Stimulated activated CD8-positive, alpha-beta memory T cell treated with anti-CD3 and anti-CD28 coated beads, Interleukin-15, amount 100 ng/mL, for 4 hours (primary cell): ENCODE measurements around the gene TCF7L2.

Experiments used
- DNase-seq, 2 donors: peaks; one replicate each; pipeline ENCODE4 v3.0.0-alpha.2; 2020; ENCODE audit warnings: low read depth in 2 of 2

The TCF7L2 gene

DNA sequence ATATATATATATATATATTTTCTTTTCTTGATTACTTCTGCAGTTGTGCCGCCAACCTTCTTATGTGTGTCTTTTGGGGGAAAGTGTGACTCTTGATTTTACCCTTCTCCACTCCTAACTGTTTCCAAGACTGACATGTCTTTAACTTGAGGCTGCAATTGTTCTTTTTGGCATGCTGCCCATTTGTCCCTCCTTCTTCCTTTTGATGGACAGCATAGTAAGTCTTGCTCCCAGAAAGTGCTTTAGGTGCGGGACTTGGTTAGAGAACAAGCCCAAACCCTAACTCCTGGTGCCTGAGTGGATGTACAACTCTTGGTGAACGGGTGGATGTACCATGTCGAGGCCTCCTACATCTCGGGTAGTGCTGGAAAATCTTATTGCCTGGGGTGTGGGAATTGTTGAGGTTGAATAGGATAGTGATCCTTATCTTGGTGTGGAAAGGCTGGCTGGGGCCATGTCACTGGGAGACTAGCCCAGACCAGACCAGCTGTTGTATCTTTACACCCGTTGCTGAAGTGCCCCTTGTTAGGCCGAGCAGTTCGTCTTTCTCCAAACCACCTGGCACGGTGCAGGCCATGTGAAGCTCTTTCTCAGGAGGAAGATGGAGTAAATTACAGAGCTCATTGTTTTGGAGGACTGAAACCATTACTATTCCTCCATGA is 16.3 kb downstream of the TCF7L2 start:
- no peak for DNase-seq

DNA sequence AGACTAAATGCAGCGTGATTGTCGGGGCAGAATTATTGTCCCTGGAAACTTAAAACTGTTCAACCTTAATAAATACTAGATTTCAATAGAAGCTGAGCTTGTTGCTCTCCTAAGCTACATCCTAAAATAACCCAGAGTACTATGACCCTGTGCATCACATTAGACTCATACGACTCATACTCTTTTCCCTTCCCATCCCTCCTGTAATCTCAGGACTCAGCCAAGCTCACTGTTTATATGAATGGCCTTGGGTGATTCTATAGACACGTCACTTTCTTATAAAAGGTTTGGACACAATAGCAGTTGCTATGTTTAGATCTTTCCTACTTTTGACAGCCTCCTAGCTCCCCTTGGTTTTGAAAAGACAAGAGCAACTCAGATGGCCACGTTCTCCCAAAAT is 17.2 kb downstream of the TCF7L2 start:
- no peak for DNase-seq

DNA sequence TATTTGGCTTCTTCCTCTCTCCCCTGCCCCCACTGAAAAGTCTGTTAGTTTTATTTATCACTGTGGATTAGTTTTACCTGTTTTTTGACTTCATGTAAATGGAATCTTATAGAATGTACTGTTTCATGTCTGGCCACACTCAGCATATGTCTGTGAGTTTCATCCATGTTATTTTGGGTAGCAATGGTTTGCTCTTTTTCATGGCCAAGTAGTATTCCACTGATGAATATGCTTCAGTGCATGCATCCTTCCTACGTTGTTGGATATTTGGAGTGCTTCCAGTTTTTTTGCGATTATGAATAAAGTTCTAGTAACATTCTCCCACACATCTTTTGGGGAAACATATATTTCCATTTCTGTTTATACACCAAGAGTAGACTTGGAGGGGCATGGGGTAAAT is 19.1 kb downstream of the TCF7L2 start:
- no peak for DNase-seq

DNA sequence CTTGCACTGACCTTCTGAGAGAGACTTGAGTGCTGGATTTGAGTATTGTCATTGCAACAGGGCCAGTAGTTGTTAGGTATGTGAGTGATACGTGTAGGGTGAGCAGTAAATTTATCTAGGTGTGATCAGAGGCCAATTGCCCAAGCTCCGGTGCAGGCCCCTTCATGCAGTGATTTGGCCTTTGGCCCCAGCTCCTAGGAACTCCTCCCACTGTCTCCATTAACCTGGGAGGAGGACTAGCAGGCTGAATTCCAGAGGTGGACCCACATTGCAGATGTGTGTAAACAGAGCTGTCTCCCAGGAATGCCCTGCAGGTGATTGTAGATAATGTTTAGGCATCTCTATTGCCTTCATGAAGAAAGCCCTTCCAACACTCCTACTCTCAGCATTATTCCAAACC is 19.5 kb downstream of the TCF7L2 start:
- no peak for DNase-seq

DNA sequence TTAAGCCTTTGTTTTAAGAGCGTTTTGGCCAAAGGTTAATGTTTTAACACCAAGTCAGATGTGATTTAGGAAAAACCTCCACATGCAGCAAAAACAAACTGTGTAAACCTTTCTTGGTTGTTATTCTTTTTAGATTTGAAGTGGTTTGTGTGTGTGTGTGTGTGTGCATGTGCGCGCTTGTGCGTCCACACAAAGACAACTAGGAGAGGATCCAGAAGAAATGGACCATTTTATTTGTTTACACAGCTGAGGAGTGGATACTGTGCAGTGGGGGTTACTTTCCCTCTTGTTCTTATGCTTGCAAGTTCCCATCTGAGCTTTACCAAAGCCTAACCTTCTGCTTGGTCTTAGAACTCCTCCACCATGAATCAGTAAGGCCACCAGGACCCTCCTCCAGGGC is 20.0 kb downstream of the TCF7L2 start:
- no peak for DNase-seq

DNA sequence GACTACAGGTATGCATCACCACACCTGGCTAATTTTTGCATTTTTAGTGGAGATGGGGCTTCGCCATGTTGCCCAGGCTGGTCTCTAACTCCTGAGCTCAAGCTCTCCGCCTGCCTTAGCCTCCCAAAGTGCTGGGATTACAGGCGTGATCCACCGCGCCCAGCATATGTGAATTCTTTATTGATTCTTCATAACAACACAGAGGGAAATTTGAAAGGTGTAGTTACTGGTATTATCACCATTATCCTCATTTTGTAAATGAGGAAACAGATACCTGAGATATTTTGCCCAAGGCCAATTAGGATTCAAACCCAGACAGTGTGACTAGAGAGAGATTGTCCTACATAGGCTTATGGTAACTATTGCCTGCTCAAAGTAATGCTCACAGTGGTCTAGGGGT is 22.6 kb downstream of the TCF7L2 start:
- DNase-seq = no peak

DNA sequence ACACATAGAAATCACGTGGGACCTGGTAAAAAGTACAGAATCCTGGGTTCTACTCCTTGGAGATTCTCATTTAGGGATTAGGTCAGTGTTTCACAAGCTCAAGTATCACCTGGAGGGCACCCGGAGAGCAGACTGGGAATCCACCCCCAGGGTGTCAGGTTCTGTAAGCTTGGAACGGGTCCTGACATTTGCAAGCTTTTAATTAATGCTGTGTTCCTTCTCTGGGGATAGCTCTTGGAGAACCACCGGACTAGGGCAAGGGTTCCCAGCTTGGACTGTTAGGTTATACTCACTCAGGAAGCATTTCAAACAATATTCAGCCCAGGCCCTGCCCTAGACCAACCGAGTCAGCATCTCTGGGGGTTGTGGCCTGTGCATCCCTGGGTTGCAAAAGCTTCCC is 23.0 kb downstream of the TCF7L2 start:
- DNase-seq = no peak

DNA sequence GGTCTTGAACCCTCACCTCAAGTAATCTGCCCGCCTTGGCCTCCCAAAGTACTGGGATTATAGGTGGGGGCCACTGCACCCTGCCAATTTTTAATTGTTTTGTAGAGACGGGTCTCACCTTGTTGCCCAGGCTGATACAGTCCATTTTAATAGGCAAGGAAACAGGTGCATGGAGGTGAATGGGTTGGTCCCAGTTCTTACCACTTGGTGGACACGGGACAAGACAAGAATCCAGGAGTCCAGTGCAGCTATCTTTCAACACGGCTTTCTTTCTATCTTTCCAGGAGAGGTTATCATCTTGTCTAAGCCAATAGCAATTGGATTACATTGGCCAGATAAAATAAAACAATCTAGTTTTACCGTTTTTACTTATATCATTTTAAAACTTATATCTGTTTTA is 23.8 kb downstream of the TCF7L2 start:
- DNase-seq = no peak

DNA sequence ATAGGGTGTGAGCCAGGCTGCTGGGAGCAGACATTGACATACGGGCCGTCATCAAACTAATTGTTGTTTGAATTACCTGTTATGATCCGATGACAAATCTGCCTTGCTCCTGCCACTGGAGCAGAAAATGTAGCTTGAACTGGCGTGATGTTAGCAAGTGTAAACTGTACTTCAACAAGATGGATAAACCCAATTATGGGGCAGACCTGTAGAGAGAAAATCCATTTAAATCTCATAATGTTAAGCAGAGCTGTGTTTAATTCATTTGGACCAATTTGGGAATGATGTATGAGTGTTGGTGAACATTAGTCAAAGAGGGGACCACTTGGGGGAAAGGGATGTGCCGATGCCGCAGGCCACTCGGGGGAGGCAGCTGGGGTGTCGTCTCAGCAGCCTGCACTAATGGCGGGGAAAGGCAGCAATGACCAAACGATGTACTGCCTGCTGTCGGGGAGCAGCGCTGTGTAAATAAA is 27.4 kb downstream of the TCF7L2 start:
- DNase-seq = no peak

DNA sequence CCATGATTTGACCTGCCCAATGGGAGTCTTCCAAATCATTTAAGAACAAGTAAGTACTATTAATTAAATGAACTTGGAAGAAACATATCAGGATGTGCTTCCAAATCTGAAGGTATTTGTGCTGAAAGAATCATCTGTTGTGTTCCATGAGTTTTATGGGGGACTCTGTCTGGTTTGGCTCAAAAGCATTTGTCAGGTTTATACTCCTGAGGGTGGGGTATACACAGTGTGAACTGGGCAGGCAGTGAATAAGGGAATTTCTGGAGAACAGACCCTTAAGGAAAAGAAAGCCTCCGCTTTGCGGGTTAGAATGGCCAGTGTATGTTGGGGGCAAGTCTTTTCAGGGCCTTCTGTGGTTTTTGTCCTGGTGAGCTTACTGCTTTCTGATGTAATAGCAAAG is 29.9 kb downstream of the TCF7L2 start:
- no peak for DNase-seq

DNA sequence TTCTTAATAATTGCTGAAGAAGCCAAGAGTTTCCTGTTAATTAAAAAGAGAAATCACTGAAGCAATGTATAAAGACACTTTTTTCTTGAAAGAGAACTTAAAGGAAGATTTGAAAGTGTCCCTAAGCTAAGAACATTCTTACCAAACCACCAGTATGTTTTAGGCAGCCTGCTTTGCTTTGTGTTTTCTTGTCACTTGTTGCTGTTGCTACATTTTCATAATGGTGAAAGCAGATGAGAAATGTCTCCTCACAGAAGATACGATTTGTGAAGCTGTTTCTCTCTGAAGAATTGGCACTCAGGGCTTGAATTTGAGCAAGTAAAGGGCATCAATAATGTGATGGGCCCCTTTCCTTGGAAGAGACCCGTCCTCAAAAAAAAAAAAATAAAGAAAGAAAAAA is 30.9 kb downstream of the TCF7L2 start:
- no peak for DNase-seq

DNA sequence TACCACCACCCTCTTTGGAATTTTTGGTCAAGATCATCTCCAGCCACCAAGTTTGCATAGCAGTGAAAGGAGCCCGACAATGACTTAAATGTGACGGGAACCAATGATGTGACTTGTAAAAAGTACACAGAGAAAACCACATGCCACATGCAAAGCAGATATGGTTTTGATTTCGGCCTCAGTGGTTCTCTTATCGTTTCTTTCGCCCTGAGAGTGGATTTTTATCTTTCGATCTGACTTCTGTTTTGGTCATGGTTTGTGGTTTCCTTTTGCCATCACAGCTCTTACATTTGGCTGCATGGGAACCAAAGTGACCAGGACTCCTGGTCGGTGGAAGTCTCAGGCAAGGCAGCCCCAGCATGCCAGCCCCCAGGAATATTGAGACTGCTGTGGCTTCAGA is 31.5 kb downstream of the TCF7L2 start:
- no peak for DNase-seq

DNA sequence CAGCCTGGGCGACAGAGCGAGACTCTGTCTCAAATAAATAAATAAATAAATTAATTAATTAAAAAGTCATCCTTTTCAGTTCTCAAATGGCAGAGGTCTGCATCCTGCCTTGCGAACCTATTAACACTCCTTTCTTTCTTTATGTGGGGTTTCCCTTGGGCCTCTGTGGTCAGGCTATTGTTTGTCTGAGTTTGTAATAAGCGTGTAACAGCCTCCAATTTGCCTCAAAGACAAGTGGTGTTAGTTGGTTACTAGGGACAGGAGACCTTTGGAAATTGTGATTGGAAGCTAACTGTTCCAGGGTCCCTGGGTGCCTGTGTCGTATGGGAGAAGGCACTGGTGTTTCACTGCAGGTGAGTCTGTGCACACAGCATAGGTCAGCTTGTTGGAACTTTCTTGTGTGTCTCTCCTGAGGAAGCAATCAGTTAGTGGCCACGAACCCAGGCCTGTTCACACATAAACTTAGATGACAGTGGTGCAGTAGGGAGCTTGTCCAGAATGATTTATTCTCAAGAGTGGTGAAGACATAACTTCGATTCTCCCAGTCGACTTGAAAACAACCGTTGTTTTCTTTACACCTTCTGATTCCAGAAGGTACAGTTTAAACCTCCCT is 33.5 kb downstream of the TCF7L2 start:
- DNase-seq = no peak

DNA sequence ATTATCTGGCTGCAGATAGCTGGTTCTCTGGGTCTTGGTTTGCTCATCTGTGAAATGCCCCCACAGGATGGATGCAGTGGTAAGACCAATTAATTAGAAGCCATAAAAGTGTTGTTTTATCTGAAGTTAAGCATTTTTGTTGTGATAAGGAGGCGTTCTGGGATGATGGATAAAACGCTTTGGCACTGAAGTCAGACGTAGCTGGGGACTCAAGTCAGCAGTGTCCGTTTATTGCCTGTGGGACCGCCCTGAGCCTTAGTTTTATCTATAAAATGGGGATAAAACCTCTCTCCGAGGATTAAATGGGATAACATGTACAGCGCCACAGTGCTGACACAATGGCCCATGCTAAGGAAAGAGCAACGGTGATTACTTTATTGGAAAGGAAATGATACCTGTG is 34.7 kb downstream of the TCF7L2 start:
- no peak for DNase-seq

DNA sequence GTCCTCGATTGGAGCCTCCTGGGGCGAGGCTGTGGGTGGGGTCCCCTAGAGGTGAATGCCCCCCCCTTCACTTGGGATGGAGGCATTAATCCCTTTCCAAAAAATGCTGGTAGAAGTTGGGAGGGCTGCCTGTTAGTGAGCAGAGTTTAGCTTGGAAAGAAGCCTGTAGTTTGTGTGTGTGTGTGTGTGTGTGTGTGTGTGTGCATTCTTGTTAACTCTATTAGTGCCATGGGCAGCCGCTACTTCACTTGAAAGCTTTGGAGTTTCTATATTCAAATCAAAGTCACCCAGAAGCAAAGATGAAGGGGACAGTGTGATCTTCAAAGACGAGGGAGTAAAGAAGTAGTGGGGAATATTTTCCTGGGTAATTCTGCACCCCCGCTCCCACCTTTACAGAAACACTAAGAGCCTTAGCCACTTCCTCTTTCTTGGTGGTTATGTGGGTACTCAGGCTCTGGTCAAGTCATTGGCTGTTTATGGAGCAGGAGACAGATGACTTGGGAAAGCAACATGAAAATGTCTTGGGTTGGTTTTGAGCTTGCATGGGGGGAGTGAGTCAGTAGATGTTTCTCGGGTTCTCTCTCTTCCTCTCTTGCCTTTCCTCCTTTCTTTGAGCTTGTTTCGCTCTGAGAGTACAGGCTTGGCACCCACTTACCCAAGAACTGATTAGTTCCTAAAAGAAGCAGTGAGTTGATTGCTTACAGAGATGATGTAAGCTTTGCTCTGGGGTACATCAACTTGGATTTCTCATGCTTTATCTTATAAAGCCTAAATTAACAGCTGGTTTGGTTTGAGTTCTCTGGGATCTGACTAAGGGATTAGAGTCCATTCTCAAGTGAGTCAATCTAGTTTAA is 35.9 kb downstream of the TCF7L2 start:
- no peak for DNase-seq

DNA sequence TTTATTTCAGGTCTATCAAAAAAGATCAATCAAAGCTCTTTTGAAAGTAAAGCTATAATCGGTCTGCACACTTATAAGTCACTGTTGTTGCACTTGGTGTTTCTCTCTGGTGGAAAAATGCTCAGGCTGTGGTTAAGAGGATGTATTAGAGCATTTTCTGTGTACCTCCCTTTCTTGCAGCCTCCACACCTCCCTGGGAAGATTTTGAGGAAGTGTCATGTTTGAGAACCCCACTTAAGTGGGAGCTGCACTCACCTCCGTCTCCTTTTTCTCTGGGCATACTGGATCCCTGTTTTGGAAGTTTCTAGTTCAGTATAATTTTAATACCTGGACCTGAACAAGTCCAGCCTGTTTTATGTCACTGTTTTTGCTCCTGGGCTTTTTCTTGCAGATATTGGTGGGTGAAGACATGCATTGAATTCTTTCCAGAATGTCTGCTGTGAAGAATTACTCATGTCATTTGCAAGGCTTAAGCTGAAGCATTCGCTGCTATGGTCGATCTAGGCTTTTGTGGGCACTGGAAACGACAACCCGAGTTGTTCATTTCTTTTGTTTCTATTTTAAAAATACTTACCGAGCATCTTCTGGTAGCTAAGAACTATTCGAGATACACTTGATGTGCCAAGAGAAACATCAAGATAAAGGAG is 36.6 kb downstream of the TCF7L2 start:
- DNase-seq = no peak

DNA sequence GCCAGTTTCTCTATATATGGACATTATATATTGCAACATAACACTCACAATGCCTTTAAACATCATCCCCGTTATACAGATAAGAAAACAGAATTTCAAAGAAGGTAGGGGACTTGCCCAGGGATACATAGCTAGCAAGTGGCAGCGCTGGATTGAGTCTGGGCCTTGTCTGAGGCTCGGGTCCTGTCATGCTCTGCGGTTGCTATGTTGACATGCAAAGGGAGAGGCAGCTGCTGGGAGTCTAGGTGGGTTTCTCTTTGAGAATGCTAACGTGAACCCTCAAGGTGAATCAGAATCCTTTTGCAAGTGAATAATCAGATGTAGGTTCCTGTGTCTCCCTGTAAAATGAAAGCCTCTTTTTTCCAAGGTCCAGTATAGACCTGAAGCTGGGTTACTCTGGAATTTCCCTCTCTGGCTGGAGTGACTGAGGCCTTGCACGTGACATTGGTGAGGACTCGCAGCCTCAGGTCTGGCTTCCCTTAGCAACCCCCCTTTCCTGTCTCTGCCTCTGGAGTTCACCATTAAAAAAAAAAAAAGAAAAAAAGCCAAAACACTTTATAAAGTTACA is 38.9 kb downstream of the TCF7L2 start:
- DNase-seq = no peak

DNA sequence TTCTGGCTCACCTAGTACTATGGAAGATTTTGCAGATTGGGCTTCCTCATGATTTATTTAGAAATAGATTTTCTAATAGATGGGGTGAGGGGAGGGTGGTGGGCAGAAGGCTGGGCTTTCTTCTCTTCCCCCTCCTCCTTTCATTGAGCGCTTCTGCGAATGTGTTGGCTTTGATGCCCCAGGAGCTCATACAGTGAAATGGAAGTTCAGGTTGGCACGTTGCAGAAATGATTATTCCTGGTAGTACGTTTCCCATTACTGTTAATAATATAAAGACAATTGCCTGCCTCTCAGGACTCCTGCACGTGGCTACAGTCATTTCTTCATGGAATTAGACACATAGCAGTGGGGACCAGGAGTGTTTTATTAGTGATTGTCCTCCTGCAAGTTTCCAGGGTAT is 39.8 kb downstream of the TCF7L2 start:
- DNase-seq = no peak

DNA sequence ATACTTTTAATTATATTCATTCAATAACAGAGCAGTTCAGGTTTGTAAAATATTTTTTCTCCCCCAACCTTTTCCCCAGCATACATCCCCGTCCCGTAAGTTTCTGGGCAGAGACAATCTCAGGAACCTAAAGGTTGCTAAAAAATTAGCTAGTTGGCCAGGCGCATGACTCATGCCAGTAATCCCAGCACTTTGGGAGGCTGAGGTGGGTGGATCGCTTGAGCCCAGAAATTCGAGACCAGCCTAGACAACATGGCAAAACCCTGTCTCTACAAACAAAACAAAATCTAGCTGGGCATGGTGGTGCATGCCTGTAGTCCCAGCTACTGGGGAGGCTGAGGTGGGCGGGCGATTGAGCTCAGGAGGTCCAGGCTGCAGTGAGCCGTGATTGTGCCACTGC is 40.2 kb downstream of the TCF7L2 start:
- DNase-seq = no peak

DNA sequence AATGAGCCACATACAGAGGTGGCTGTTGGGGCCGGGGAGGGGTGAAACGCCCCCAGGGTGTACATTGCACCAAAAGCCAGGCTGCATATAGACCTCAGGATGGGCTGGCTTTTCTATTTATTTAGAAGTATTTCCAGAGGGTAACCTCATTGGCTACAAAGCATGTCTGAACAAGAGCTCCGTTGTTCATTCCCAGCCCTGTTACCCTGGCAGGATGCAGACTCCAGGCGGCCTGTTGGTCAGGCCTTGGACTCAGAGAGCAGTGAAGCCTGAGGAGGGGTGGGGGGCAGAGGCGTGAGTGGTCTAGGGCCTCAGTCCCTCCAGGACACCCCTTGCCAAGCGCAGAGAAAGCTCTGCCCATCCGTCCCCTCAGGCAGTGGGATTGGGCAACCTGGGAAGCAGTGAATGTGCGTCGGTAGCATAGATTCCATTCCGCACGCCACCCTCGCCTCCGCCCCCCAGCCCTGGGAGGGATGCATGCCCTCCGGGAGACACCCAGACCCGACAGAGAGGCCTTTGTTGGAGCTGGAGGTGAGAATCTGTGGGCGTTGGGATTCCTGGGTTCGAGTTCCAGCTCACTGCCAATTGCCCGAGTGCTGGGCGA is 41.9 kb downstream of the TCF7L2 start:
- DNase-seq = no peak

DNA sequence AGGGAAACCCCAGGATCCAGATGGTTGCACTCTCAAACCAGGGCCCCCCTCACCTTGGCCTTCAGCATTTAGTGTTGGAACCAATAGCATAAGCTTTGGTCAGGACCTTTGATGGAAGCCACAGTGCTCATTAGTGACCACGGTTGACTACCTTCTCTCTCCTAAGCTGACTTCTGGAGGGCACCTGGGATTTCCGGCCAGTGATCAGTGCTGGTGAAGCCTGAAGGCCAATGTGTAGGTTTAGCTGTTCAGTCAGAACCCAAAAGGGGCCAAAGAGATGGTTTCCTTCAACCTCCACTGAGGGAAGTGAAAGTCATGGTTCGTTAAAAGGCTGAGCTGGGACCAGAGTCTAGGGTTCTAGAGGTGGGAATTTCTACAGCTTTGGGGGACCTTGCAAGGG is 46.4 kb downstream of the TCF7L2 start:
- DNase-seq = no peak

DNA sequence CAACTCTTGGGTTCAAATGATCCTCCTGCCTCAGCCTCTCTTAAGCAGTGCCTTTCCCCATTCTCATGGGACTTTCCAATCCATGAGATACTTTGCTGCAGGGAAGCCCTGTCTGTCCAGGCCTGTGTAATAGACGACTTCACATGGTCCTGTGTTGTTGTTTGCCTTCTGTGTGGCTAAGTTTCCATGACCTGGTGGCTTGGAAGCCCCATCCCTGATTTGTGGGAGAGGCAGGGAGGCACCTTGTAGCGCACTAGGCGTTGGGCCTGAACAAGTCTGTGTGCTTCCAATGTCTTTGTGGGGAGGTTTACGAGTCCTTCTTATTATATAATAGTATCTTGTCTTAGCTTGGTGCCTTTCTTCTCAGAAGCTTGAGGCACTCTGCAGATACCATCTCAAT is 49.1 kb downstream of the TCF7L2 start:
- DNase-seq = no peak
